SK-N-SH treated with all-trans-retinoic acid at 6 μM for 48 hours (cell line): ENCODE results near the gene ADAMTS2.

Experiments used
- ATAC-seq: fragments of 200-7000 bp; cut with Tn5 transposase; 3 replicates; pipeline ENCODE4 v1.9.1; 2020; ENCODE audit warnings: mild to moderate bottlenecking, moderate library complexity
- ARNTL ChIP-seq: fragments of 450-650 bp; formaldehyde crosslinking; IDR thresholded peaks from 2 replicates; pipeline ENCODE4 v1.5.0; 2020; ENCODE audit warnings: low read depth, mild to moderate bottlenecking, moderate library complexity, borderline replicate concordance
- BACH2 ChIP-seq: fragments of 250-450 bp; sonication (Bioruptor Pico); IDR thresholded peaks from 2 replicates; pipeline ENCODE4 v1.9.0; 2021; ENCODE audit warnings: mild to moderate bottlenecking, borderline replicate concordance
- CREB5 ChIP-seq: fragments of 250-450 bp; sonication (Bioruptor Pico); IDR thresholded peaks from 2 replicates; pipeline ENCODE4 v1.5.1; 2020; ENCODE audit warnings: low read depth, mild to moderate bottlenecking, moderate library complexity
- CSDC2 ChIP-seq: fragments of 250-450 bp; sonication (Bioruptor Pico); IDR thresholded peaks from 2 replicates; pipeline ENCODE4 v1.5.0; 2020; ENCODE audit warnings: mild to moderate bottlenecking, moderate library complexity
- CSRNP3 ChIP-seq: fragments of 250-450 bp; sonication (Bioruptor Pico); IDR thresholded peaks from 2 replicates; pipeline ENCODE4 v1.5.1; 2021; ENCODE audit warnings: mild to moderate bottlenecking, moderate library complexity
- ESRRG ChIP-seq: fragments of 250-450 bp; sonication (Bioruptor Pico); IDR thresholded peaks from 2 replicates; pipeline ENCODE4 v1.6.1; 2021; ENCODE audit warnings: mild to moderate bottlenecking
- GLIS3 ChIP-seq: fragments of 250-450 bp; sonication (Bioruptor Pico); IDR thresholded peaks from 2 replicates; pipeline ENCODE4 v1.5.0; 2020; ENCODE audit warnings: mild to moderate bottlenecking, moderate library complexity
- ISL1 ChIP-seq: fragments of 250-450 bp; sonication (Bioruptor Pico); IDR thresholded peaks from 2 replicates; pipeline ENCODE4 v2.1.2; 2022; ENCODE audit warnings: mild to moderate bottlenecking, moderate library complexity
- OSR1 ChIP-seq: fragments of 250-450 bp; sonication (Bioruptor Pico); IDR thresholded peaks from 2 replicates; pipeline ENCODE4 v1.8.0; 2022; ENCODE audit warnings: moderate library complexity, mild to moderate bottlenecking, inconsistent platforms
- PATZ1 ChIP-seq: fragments of 250-450 bp; sonication (Bioruptor Pico); IDR thresholded peaks from 2 replicates; pipeline ENCODE4 v1.8.0; 2020; ENCODE audit warnings: mild to moderate bottlenecking, moderate library complexity, borderline replicate concordance
- POU6F1 ChIP-seq: fragments of 250-450 bp; sonication (Bioruptor Pico); IDR thresholded peaks from 2 replicates; pipeline ENCODE4 v1.8.0; 2021; ENCODE audit warnings: low read depth, mild to moderate bottlenecking, moderate library complexity, borderline replicate concordance
- PPARA ChIP-seq: fragments of 250-450 bp; sonication (Bioruptor Pico); IDR thresholded peaks from 2 replicates; pipeline ENCODE4 v1.5.0; 2020; ENCODE audit warnings: mild to moderate bottlenecking, borderline replicate concordance
- RARB ChIP-seq: fragments of 250-450 bp; sonication (Bioruptor Pico); IDR thresholded peaks from 2 replicates; pipeline ENCODE4 v1.8.0; 2021; ENCODE audit warnings: mild to moderate bottlenecking, moderate library complexity
- SNAI2 ChIP-seq: fragments of 250-450 bp; sonication (Bioruptor Pico); IDR thresholded peaks from 2 replicates; pipeline ENCODE4 v1.5.0; 2020; ENCODE audit warnings: mild to moderate bottlenecking, moderate library complexity
- TCF4 ChIP-seq: fragments of 250-450 bp; sonication (Bioruptor Pico); IDR thresholded peaks from 2 replicates; pipeline ENCODE4 v1.8.0; 2021; ENCODE audit warnings: mild to moderate bottlenecking, moderate library complexity, borderline replicate concordance
- TOX ChIP-seq: fragments of 250-450 bp; sonication (Bioruptor Pico); IDR thresholded peaks from 2 replicates; pipeline ENCODE4 v1.8.0; 2021; ENCODE audit warnings: mild to moderate bottlenecking, moderate library complexity, borderline replicate concordance
- TSHZ2 ChIP-seq: fragments of 250-450 bp; sonication (Bioruptor Pico); IDR thresholded peaks from 2 replicates; pipeline ENCODE4 v1.5.0; 2020; ENCODE audit warnings: mild to moderate bottlenecking, moderate library complexity
- ZC3H10 ChIP-seq: fragments of 250-450 bp; sonication (Bioruptor Pico); IDR thresholded peaks from 2 replicates; pipeline ENCODE4 v1.5.1; 2021; ENCODE audit warnings: mild to moderate bottlenecking, moderate library complexity
- ZFP3 ChIP-seq: fragments of 250-450 bp; sonication (Bioruptor Pico); IDR thresholded peaks from 2 replicates; pipeline ENCODE4 v1.5.0; 2020; ENCODE audit warnings: mild to moderate bottlenecking, moderate library complexity
- ZFP30 ChIP-seq: fragments of 450-650 bp; formaldehyde crosslinking; IDR thresholded peaks from 2 replicates; pipeline ENCODE4 v1.5.0; 2022; ENCODE audit warnings: mild to moderate bottlenecking, moderate library complexity
- ZNF565 ChIP-seq: fragments of 450-650 bp; formaldehyde crosslinking; conservative IDR thresholded peaks from 2 replicates; pipeline ENCODE4 v1.5.0; 2020; ENCODE audit warnings: low read depth, mild to moderate bottlenecking, moderate library complexity
- ZNF70 ChIP-seq: fragments of 450-650 bp; formaldehyde crosslinking; IDR thresholded peaks from 2 replicates; pipeline ENCODE4 v1.5.0; 2020; ENCODE audit warnings: mild to moderate bottlenecking, moderate library complexity
- ZNF8 ChIP-seq: fragments of 450-650 bp; formaldehyde crosslinking; IDR thresholded peaks from 2 replicates; pipeline ENCODE4 v1.5.0; 2020; ENCODE audit warnings: mild to moderate bottlenecking, moderate library complexity

ADAMTS2 gene

GRCh38 chr5:179385914-179386313 is 40.7 kb upstream of the ADAMTS2 start:
- TF ChIP-seq ARNTL = no peak
- no peak for TF ChIP-seq ISL1
- TF ChIP-seq ZC3H10 = no peak
- TF ChIP-seq CSRNP3 = no peak

GRCh38 chr5:179382486-179382885 is 37.2 kb upstream of the ADAMTS2 start:
- no peak for TF ChIP-seq PPARA
- no peak for TF ChIP-seq TCF4 (CRISPR knock-in tag)
- no peak for TF ChIP-seq ZC3H10
- TF ChIP-seq ZNF70 = no peak
- TF ChIP-seq ZFP30 (CRISPR knock-in tag) = no peak
- TF ChIP-seq ISL1 = no peak
- no peak for ATAC-seq

More at GRCh38 chr5:179385914-179386313, 40.7 kb upstream of the ADAMTS2 start:
- no peak for ATAC-seq

- no peak for ATAC-seq
- no peak for TF ChIP-seq ZNF8
- no peak for TF ChIP-seq TCF4 (CRISPR knock-in tag)
- no peak for TF ChIP-seq BACH2
- TF ChIP-seq ZNF70 = no peak
- TF ChIP-seq SNAI2 (CRISPR knock-in tag) = no peak
- TF ChIP-seq GLIS3 (CRISPR knock-in tag) = no peak
- no peak for TF ChIP-seq OSR1
- no peak for TF ChIP-seq RARB (CRISPR knock-in tag)
- TF ChIP-seq ESRRG (CRISPR knock-in tag) = no peak
- TF ChIP-seq ZFP30 (CRISPR knock-in tag) = no peak
- TF ChIP-seq ARNTL = no peak
- TF ChIP-seq CSDC2 (CRISPR knock-in tag) = no peak
- no peak for TF ChIP-seq CREB5 (CRISPR knock-in tag)
- no peak for TF ChIP-seq ZC3H10
- TF ChIP-seq POU6F1 = no peak
- no peak for TF ChIP-seq ZFP3 (CRISPR knock-in tag)
- no peak for TF ChIP-seq TOX (CRISPR knock-in tag)
- TF ChIP-seq ZNF565 (CRISPR knock-in tag) = no peak
- no peak for TF ChIP-seq PATZ1 (CRISPR knock-in tag)
- TF ChIP-seq ISL1 = no peak
These were observed 36.4 kb upstream of the ADAMTS2 start for GRCh38 chr5:179381691-179382090.

GRCh38 chr5:179380211-179381035 is 35.2 kb upstream of the ADAMTS2 start:
- ATAC-seq = no peak
- TF ChIP-seq ZFP3 (CRISPR knock-in tag) (no peak), CSDC2 (CRISPR knock-in tag) (no peak), POU6F1 (no peak), ZNF565 (CRISPR knock-in tag) (no peak), OSR1 (no peak), CSRNP3 (no peak), ZC3H10 (no peak), TSHZ2 (CRISPR knock-in tag) (no peak), ESRRG (CRISPR knock-in tag) (no peak), PPARA (no peak), ZNF70 (no peak), ISL1 (no peak), TOX (CRISPR knock-in tag) (no peak)
- TF ChIP-seq, all 23 proteins: peak for 0
